K562 (cell line): ENCODE data around the gene PCF11.

Experiments
- FOSL1 ChIP-seq: fragments of 200-800 bp; sonication (Bioruptor generic); conservative IDR thresholded peaks from 2 replicates; pipeline ENCODE4 v1.6.1; 2016; ENCODE audit warnings: missing genetic modification characterization, missing compliant biosample characterization
- KLF10 ChIP-seq: fragments of 250-450 bp; sonication (Bioruptor Pico); IDR thresholded peaks from 2 replicates; pipeline ENCODE4 v1.6.1; 2021; ENCODE audit warnings: matching md5 sums
- TBP ChIP-seq: optimal IDR thresholded peaks from 2 replicates; pipeline ENCODE3; 2011; ENCODE audit warnings: low read depth, low read length, improper control_type of control experiment
- XRCC5 ChIP-seq: fragments of 200-400 bp; formaldehyde crosslinking; IDR thresholded peaks from 2 replicates; pipeline ENCODE4 v1.6.1; 2017; ENCODE audit warnings: low read depth, mild to moderate bottlenecking, low read length
- TF ChIP-seq, protein P1 (sequence below), 3 experiments: IDR thresholded peaks in 2 of 3; conservative IDR thresholded peaks in 1 of 3; 2 replicates each; pipeline ENCODE4 v1.5.1; 2011 to 2012; ENCODE audit warnings: low read length in 3 of 3, mild to moderate bottlenecking in 3 of 3, control low read depth in 2 of 3, improper control_type of control experiment in 1 of 3, inconsistent platforms in 1 of 3, low read depth in 1 of 3, mixed read lengths in 1 of 3, moderate library complexity in 1 of 3; ENCODE audit not compliant: insufficient read depth in 2 of 3
- TF ChIP-seq, protein P2 (sequence below): sonication (generic); formaldehyde crosslinking; IDR thresholded peaks from 2 replicates; pipeline ENCODE4 v1.9.0; 2022; ENCODE audit warnings: mild to moderate bottlenecking, missing genetic modification reagents
- TF ChIP-seq, protein P3 (sequence below), 2 experiments: fragments of 450-650 bp in 1 of 2; sonication (generic) in 1 of 2; formaldehyde crosslinking in 1 of 2; IDR thresholded peaks; 2 replicates each; pipeline versions ENCODE4 v1.7.1 to v1.9.0; 2016 to 2022; ENCODE audit warnings: inconsistent platforms in 1 of 2, mild to moderate bottlenecking in 1 of 2, missing genetic modification reagents in 1 of 2

DNA sequence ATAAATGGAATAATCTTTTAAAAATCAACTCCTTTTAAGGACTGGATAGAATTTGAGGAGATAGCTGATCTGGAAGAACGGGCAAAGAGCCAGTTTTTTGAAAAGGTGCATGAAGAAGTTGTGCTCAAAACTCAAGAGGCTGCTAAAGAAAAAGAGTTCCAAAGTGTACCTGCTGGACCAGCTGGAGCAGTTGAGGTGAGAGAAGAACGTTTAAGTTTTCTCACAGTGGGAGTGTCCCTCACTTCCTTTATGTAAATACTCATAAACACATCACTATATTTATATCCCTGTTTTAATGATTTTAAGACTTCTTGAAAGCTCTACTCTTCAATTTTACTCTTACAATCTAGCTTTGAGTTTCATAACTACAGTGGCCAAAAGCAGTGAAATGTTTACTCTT lies 24.9 kb downstream of the PCF11 start:
- TF ChIP-seq, protein P1, sequence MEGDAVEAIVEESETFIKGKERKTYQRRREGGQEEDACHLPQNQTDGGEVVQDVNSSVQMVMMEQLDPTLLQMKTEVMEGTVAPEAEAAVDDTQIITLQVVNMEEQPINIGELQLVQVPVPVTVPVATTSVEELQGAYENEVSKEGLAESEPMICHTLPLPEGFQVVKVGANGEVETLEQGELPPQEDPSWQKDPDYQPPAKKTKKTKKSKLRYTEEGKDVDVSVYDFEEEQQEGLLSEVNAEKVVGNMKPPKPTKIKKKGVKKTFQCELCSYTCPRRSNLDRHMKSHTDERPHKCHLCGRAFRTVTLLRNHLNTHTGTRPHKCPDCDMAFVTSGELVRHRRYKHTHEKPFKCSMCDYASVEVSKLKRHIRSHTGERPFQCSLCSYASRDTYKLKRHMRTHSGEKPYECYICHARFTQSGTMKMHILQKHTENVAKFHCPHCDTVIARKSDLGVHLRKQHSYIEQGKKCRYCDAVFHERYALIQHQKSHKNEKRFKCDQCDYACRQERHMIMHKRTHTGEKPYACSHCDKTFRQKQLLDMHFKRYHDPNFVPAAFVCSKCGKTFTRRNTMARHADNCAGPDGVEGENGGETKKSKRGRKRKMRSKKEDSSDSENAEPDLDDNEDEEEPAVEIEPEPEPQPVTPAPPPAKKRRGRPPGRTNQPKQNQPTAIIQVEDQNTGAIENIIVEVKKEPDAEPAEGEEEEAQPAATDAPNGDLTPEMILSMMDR (IDR thresholded peaks at IDR 0.05 in 2 of 3, conservative IDR thresholded peaks at IDR 0.05 in 1 of 3; ENCODE audit: insufficient read depth in 2 of 3, low read depth in 1 of 3, low read length in 3 of 3), result no peak
- TF ChIP-seq TBP, result no peak
- TF ChIP-seq, protein P2, sequence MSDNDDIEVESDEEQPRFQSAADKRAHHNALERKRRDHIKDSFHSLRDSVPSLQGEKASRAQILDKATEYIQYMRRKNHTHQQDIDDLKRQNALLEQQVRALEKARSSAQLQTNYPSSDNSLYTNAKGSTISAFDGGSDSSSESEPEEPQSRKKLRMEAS (CRISPR knock-in tag), result no peak
- TF ChIP-seq KLF10 (CRISPR knock-in tag), result no peak
- no peak for TF ChIP-seq FOSL1 (tag)
- TF ChIP-seq, protein P3, sequence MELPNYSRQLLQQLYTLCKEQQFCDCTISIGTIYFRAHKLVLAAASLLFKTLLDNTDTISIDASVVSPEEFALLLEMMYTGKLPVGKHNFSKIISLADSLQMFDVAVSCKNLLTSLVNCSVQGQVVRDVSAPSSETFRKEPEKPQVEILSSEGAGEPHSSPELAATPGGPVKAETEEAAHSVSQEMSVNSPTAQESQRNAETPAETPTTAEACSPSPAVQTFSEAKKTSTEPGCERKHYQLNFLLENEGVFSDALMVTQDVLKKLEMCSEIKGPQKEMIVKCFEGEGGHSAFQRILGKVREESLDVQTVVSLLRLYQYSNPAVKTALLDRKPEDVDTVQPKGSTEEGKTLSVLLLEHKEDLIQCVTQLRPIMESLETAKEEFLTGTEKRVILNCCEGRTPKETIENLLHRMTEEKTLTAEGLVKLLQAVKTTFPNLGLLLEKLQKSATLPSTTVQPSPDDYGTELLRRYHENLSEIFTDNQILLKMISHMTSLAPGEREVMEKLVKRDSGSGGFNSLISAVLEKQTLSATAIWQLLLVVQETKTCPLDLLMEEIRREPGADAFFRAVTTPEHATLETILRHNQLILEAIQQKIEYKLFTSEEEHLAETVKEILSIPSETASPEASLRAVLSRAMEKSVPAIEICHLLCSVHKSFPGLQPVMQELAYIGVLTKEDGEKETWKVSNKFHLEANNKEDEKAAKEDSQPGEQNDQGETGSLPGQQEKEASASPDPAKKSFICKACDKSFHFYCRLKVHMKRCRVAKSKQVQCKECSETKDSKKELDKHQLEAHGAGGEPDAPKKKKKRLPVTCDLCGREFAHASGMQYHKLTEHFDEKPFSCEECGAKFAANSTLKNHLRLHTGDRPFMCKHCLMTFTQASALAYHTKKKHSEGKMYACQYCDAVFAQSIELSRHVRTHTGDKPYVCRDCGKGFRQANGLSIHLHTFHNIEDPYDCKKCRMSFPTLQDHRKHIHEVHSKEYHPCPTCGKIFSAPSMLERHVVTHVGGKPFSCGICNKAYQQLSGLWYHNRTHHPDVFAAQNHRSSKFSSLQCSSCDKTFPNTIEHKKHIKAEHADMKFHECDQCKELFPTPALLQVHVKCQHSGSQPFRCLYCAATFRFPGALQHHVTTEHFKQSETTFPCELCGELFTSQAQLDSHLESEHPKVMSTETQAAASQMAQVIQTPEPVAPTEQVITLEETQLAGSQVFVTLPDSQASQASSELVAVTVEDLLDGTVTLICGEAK (IDR thresholded peaks at IDR 0.05), result no peak
- TF ChIP-seq, protein P3 (CRISPR knock-in tag; IDR thresholded peaks at IDR 0.05), result no peak
- no peak for TF ChIP-seq XRCC5
